ENCODE results near the gene BATF3.
A peak's percentile ranks its signal among the peaks of the same experiment; 100 is the strongest.
"Not testable (repeated sequence)": the region's sequence is repeated elsewhere in the genome, so short reads cannot be mapped to it uniquely, and the experiment has no call there.

BATF3 gene

GRCh38 chr1:212731630-212732029 is 32.0 kb upstream of the BATF3 start:
- no peak for DNase-seq (ENCODE audit: low read depth)
- TF ChIP-seq, protein P1, sequence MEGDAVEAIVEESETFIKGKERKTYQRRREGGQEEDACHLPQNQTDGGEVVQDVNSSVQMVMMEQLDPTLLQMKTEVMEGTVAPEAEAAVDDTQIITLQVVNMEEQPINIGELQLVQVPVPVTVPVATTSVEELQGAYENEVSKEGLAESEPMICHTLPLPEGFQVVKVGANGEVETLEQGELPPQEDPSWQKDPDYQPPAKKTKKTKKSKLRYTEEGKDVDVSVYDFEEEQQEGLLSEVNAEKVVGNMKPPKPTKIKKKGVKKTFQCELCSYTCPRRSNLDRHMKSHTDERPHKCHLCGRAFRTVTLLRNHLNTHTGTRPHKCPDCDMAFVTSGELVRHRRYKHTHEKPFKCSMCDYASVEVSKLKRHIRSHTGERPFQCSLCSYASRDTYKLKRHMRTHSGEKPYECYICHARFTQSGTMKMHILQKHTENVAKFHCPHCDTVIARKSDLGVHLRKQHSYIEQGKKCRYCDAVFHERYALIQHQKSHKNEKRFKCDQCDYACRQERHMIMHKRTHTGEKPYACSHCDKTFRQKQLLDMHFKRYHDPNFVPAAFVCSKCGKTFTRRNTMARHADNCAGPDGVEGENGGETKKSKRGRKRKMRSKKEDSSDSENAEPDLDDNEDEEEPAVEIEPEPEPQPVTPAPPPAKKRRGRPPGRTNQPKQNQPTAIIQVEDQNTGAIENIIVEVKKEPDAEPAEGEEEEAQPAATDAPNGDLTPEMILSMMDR (conservative IDR thresholded peaks at IDR 0.05; ENCODE audit: low read depth, low read length), result no peak
- H3K4me3 ChIP-seq (ENCODE audit: low read depth, low read length), result no peak overlapping the region

- TF ChIP-seq, protein P1 (conservative IDR thresholded peaks at IDR 0.05; ENCODE audit: low read depth, low read length), result no peak
- H3K4me3 ChIP-seq (ENCODE audit: low read depth, low read length), result no peak overlapping the region
- DNase-seq (ENCODE audit: low read depth), result no peak
Observed at GRCh38 chr1:212728606-212729005, 29.0 kb upstream of the BATF3 start.

- TF ChIP-seq, protein P1 (conservative IDR thresholded peaks at IDR 0.05; ENCODE audit: low read depth, low read length), result no peak
- no peak overlapping the region for H3K4me3 ChIP-seq (ENCODE audit: low read depth, low read length)
- DNase-seq (ENCODE audit: low read depth), result peak; percentile 80
Observed at GRCh38 chr1:212727386-212728181, 27.9 kb upstream of the BATF3 start.

DNA sequence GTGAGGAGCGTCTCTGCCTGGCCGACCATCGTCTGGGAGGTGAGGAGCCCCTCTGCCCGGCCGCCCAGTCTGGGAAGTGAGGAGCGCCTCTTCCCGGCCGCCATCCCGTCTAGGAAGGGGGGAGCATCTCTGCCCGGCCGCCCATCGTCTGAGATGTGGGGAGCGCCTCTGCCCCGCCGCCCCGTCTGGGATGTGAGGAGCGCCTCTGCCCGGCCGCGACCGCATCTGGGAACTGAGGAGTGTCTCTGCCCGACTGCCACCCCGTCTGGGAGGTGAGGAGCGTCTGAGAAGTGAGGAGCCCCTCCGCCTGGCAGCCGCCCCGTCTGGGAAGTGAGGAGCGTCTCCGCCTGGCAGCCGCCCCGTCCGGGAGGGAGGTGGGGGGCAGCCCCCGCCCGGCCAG is 25.0 kb upstream of the BATF3 start:
- not testable (repeated sequence) for H3K4me3 ChIP-seq (ENCODE audit: low read depth, low read length); DNase-seq (ENCODE audit: low read depth)

- H3K4me3 ChIP-seq (ENCODE audit: low read depth, low read length), result no peak overlapping the region
- DNase-seq (ENCODE audit: low read depth), result no peak
- TF ChIP-seq, protein P1 (conservative IDR thresholded peaks at IDR 0.05; ENCODE audit: low read depth, low read length), result no peak
Observed at GRCh38 chr1:212722270-212722957, 22.8 kb upstream of the BATF3 start.

GRCh38 chr1:212721388-212722247 is 22.0 kb upstream of the BATF3 start:
- no peak overlapping the region for H3K4me3 ChIP-seq (ENCODE audit: low read depth, low read length)
- peak; percentile 60 for DNase-seq (ENCODE audit: low read depth)
- TF ChIP-seq, protein P1 (conservative IDR thresholded peaks at IDR 0.05; ENCODE audit: low read depth, low read length), result no peak

DNA sequence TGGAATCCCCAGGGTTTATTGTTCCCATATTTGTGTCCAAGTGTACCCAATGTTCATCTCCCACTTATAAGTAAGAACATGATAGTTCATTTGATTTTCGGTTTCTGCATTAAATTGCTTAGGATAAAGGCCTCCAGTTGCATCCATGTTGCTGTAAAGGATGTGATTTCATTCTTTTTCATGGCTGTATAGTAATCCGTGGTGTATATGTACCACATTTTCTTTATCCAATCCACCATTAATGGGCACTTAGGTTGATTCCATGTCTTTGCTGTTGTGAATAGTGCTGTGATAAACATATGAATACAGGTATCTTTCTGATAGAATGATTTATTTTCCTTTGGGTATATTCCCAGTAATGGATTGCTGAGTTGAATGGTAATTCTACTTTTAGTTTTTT is 20.0 kb upstream of the BATF3 start:
- TF ChIP-seq, protein P1 (conservative IDR thresholded peaks at IDR 0.05; ENCODE audit: low read depth, low read length), result no peak
- no peak overlapping the region for H3K4me3 ChIP-seq (ENCODE audit: low read depth, low read length)

More for the DNA sequence above, 20.0 kb upstream of the BATF3 start:
- no peak for DNase-seq (ENCODE audit: low read depth)

All from choroid plexus epithelial cell (primary cell).